Chondrocyte (in vitro differentiated cells): ENCODE results near the gene COPS2. TPM values are rescaled to one million over a fixed set of nuclear protein-coding genes. Genes with fewer than 3 reads are reported as not detected.
"Not testable (repeated sequence)": the region's sequence is repeated elsewhere in the genome, so short reads cannot be mapped to it uniquely, and the experiment has no call there.

ENCODE experiments used
- DNase-seq: peaks from one replicate; pipeline ENCODE4 v3.0.0; 2021; ENCODE audit warnings: mixed read lengths, low spot score
- H3K27ac Mint-ChIP-seq: one replicate; pipeline ENCODE4 v1.8.0; 2021; ENCODE audit warnings: mild to moderate bottlenecking, moderate library complexity, mixed read lengths; ENCODE audit not compliant: unreplicated experiment
- H3K27me3 Mint-ChIP-seq: 2 replicates; pipeline ENCODE4 v1.8.0; 2021; ENCODE audit warnings: low read depth, mixed read lengths
- H3K36me3 Mint-ChIP-seq: 2 replicates; pipeline ENCODE4 v1.8.0; 2021; ENCODE audit warnings: low read depth, mixed read lengths
- H3K4me1 Mint-ChIP-seq: 2 replicates; pipeline ENCODE4 v1.8.0; 2021; ENCODE audit warnings: low read depth, mild to moderate bottlenecking, mixed read lengths
- H3K4me3 Mint-ChIP-seq: one replicate; pipeline ENCODE4 v1.8.0; 2021; ENCODE audit warnings: mild to moderate bottlenecking, moderate library complexity, mixed read lengths; ENCODE audit not compliant: unreplicated experiment
- H3K9me3 Mint-ChIP-seq: 2 replicates; pipeline ENCODE4 v1.8.0; 2021; ENCODE audit warnings: low read depth, mixed read lengths
- total RNA-seq: library from RNA; stranded (reverse); gene quantifications from 3 replicates; pipeline ENCODE4 v1.2.1, GENCODE V29; 2021
- TF ChIP-seq, protein P1 (sequence below): fragments of 200-600 bp; sonication (generic); IDR thresholded peaks from 2 replicates; pipeline ENCODE4 v1.5.0; 2021; ENCODE audit warnings: antibody characterized with exemption, mild to moderate bottlenecking, moderate library complexity

Gene COPS2
- total RNA-seq, 1 donor from 2014 or later = 67.2 TPM

DNA sequence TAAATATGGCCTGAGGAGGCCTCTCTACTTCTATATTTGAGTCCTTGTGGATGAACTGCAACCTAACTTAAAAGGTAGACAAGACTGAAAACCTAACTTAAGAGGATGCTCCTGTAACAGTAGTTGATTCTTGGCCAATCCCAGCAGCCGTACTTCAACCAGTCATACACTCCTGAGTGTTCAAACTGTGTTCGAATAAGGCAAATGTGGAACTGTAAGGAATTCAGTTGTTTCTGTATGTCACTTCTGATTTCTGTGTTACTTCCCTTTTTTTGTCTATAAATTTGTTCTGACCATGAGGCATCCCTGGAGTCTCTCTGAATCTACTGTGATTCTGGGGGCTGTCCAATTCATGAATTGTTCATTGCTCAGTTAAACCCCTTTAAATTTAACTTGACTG lies 35.2 kb upstream of the COPS2 start:
- H3K9me3 Mint-ChIP-seq = peaks cover 4% of the 10 kb centered on the region
- peaks cover 5% of the 10 kb centered on the region for H3K36me3 Mint-ChIP-seq
- no peak for DNase-seq
- no peak overlapping the region for H3K4me3 Mint-ChIP-seq
- H3K27ac Mint-ChIP-seq = no peak overlapping the region
- TF ChIP-seq, protein P1, sequence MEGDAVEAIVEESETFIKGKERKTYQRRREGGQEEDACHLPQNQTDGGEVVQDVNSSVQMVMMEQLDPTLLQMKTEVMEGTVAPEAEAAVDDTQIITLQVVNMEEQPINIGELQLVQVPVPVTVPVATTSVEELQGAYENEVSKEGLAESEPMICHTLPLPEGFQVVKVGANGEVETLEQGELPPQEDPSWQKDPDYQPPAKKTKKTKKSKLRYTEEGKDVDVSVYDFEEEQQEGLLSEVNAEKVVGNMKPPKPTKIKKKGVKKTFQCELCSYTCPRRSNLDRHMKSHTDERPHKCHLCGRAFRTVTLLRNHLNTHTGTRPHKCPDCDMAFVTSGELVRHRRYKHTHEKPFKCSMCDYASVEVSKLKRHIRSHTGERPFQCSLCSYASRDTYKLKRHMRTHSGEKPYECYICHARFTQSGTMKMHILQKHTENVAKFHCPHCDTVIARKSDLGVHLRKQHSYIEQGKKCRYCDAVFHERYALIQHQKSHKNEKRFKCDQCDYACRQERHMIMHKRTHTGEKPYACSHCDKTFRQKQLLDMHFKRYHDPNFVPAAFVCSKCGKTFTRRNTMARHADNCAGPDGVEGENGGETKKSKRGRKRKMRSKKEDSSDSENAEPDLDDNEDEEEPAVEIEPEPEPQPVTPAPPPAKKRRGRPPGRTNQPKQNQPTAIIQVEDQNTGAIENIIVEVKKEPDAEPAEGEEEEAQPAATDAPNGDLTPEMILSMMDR = no peak
- peaks cover 2% of the 10 kb centered on the region for H3K4me1 Mint-ChIP-seq
- no peaks in the 10 kb centered on the region for H3K27me3 Mint-ChIP-seq

DNA sequence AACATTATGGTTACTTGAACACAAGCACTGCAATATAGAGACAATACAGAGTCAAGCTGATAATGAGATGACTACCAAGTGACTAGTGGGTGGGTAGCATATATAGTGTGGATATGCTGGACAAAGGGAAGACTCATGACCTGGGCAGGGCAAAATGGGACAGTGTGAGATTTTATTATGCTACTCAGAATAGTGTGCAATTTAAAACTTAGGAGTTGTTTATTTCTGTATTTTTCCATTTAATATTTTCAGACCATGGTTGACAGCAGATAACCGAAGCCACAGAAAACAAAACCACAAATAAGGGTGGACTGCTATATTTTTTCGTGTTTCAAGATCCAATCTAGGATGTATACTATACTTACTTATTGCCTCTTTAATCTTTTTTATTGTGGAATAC lies 34.2 kb upstream of the COPS2 start:
- no peak for DNase-seq
- peaks cover 5% of the 10 kb centered on the region for H3K36me3 Mint-ChIP-seq
- TF ChIP-seq, protein P1 = no peak
- H3K27me3 Mint-ChIP-seq = no peaks in the 10 kb centered on the region
- no peak overlapping the region for H3K27ac Mint-ChIP-seq
- no peak overlapping the region for H3K4me3 Mint-ChIP-seq
- H3K4me1 Mint-ChIP-seq = no peaks in the 10 kb centered on the region
- peaks cover 10% of the 10 kb centered on the region for H3K9me3 Mint-ChIP-seq

DNA sequence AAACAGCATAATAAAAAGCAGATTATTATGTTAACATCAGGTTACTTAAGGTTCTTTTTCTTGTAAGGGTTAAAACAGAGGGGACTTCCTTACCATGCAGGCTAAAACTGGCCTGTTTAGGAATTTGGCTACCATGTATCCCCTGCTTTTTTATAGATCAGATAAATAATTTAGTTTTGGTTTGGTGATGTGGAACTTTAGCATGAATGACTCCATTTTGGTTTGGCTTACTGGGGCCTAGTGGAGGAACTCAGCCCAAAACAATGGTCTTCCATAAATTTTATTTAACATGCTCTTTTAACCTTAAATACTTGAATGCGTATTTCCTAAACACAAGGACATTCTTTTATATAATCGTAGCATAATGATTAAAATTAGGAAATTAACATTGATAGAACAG lies 33.5 kb upstream of the COPS2 start:
- TF ChIP-seq, protein P1 = no peak
- Mint-ChIP-seq H3K9me3 (peaks cover 10% of the 10 kb centered on the region), H3K4me1 (peaks cover 3% of the 10 kb centered on the region), H3K36me3 (peaks cover 5% of the 10 kb centered on the region), H3K4me3 (no peak overlapping the region), H3K27me3 (no peaks in the 10 kb centered on the region), H3K27ac (no peak overlapping the region)
- no peak for DNase-seq

DNA sequence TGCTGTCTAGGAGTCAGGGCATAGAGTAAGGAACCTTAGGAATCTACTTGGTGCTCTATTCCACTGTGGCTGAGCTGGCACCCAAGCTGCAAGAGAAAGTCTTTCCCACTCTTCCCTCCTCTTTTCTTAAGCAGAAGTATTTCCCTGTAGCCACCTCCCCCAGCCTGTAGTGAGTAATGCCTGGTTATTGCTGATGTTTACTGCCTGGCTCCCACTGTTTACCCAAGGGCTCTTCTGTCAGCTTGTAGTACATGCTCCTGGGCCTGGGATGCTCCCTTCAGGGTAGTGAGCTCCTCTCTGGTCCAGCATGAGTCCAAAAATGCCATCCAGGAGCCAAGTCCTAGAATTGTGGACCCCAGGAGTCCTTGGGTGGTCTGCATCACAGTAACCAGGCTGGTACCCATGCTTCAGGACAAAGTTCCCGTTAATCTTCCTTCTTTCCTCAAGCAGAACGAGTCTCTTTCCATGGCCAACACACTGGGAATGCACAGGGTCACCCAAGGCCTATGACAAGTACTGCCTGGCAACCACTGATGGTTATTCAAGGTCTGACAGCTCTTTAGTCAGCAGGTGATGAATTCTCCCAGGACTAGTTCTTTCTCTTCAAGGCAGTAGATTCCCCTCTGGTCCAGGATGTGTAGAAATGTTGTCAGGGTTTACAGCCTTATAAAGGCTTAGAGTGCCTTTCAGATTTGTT lies 32.3 kb upstream of the COPS2 start:
- Mint-ChIP-seq H3K9me3 (peaks cover 10% of the 10 kb centered on the region), H3K36me3 (peaks cover 5% of the 10 kb centered on the region), H3K4me1 (peaks cover 5% of the 10 kb centered on the region), H3K27me3 (no peaks in the 10 kb centered on the region), H3K27ac (no peak overlapping the region), H3K4me3 (no peak overlapping the region)
- TF ChIP-seq, protein P1 = no peak
- DNase-seq = no peak

DNA sequence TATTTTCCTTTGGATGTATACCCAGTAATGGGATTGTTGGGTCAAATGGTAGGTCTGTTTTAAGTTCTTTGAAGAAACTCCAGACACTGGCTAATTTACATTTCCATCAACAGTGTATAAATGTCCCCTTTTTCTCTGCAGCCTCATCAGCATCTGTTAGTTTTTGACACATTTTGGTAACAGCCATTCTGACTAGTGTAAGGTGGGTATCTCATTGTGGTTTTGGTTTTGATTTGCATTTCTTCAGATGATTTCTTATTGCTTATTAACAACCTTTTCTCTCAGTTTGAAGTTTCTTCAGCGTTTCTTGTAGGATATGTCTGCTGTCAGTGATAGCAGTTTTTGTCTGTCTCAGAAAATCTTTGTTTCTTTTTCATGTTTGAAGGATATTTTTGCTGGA lies 30.1 kb upstream of the COPS2 start:
- Mint-ChIP-seq H3K27ac (no peak overlapping the region), H3K36me3 (peaks cover 5% of the 10 kb centered on the region), H3K9me3 (peaks cover 14% of the 10 kb centered on the region), H3K4me3 (no peak overlapping the region), H3K27me3 (no peaks in the 10 kb centered on the region), H3K4me1 (peaks cover 5% of the 10 kb centered on the region)
- no peak for DNase-seq
- TF ChIP-seq, protein P1 = no peak

DNA sequence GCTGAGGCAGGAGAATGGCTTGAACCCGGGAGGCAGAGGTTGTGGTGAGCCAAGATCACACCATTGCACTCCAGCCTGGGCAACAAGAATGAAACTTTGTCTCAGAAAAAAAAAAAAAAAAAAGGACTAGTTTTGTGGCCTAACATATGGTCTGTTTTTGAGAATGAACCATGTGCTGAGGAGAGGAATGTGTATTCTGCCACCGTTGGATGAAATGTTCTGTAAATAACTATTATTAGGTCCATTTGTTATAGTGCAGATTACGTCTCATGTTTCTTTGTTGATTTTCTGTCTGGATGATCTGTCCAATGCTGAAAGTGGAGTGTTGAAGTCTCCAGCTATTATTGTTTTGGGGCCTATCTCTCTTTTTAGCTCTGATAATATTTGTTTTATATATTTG lies 28.3 kb upstream of the COPS2 start:
- H3K27me3 Mint-ChIP-seq, H3K36me3 Mint-ChIP-seq: not testable (repeated sequence)

More for the DNA sequence above, 28.3 kb upstream of the COPS2 start:
- not testable (repeated sequence) for H3K4me1 Mint-ChIP-seq, H3K27ac Mint-ChIP-seq, DNase-seq, H3K4me3 Mint-ChIP-seq
- peaks cover 14% of the 10 kb centered on the region for H3K9me3 Mint-ChIP-seq
